KMS-11 (cell line): ENCODE measurements around the gene PARL.

Experiments
- H2AFZ ChIP-seq: fragments of 200-600 bp; sonication (generic); 2 replicates; pipeline ENCODE4 v1.6.1; 2016; ENCODE audit warnings: antibody characterized with exemption, mixed run types, low read depth
- H3K27ac ChIP-seq: fragments of 200-600 bp; sonication (generic); 2 replicates; pipeline ENCODE4 v1.6.1; 2016; ENCODE audit warnings: mild to moderate bottlenecking, mixed run types
- H3K27me3 ChIP-seq: fragments of 200-600 bp; sonication (generic); 2 replicates; pipeline ENCODE4 v1.6.1; 2017; ENCODE audit warnings: mild to moderate bottlenecking, low read depth, mixed run types, moderate library complexity; ENCODE audit not compliant: insufficient read depth
- H3K36me3 ChIP-seq: fragments of 200-600 bp; sonication (generic); 2 replicates; pipeline ENCODE4 v1.6.1; 2017; ENCODE audit warnings: mild to moderate bottlenecking, mixed run types; ENCODE audit not compliant: insufficient read depth
- H3K4me1 ChIP-seq: fragments of 200-600 bp; sonication (generic); 2 replicates; pipeline ENCODE4 v1.6.1; 2016; ENCODE audit warnings: mild to moderate bottlenecking, low read depth, mixed run types; ENCODE audit not compliant: poor library complexity, severe bottlenecking
- H3K4me2 ChIP-seq: fragments of 200-600 bp; sonication (generic); 2 replicates; pipeline ENCODE4 v1.7.0; 2016; ENCODE audit warnings: mild to moderate bottlenecking, mixed run types
- H3K4me3 ChIP-seq: fragments of 200-600 bp; sonication (generic); IDR thresholded peaks from 2 replicates; pipeline ENCODE4 v1.6.1; 2017; ENCODE audit warnings: low read depth, low read length, mixed read lengths; ENCODE audit not compliant: insufficient read depth
- H3K79me2 ChIP-seq: fragments of 200-600 bp; sonication (generic); 2 replicates; pipeline ENCODE4 v1.6.1; 2016; ENCODE audit warnings: low read depth, mixed run types; ENCODE audit not compliant: insufficient read depth
- H3K9ac ChIP-seq: fragments of 200-600 bp; sonication (generic); 2 replicates; pipeline ENCODE4 v1.6.1; 2016; ENCODE audit warnings: mild to moderate bottlenecking, mixed run types
- H4K20me1 ChIP-seq: fragments of 200-600 bp; sonication (generic); 2 replicates; pipeline ENCODE4 v1.6.1; 2016; ENCODE audit warnings: mild to moderate bottlenecking, mixed run types; ENCODE audit not compliant: insufficient read depth
- CTCF ChIP-seq: fragments of 200-600 bp; sonication (generic); conservative IDR thresholded peaks from 2 replicates; pipeline ENCODE4 v1.6.1; 2017; ENCODE audit warnings: low read depth, mild to moderate bottlenecking, antibody characterized with exemption, low read length, moderate library complexity, mixed read lengths

Gene PARL

GRCh38 chr3:183797996-183798395 is 86.7 kb downstream of the PARL start:
- H2AFZ ChIP-seq = no peak overlapping the region
- no peak overlapping the region for H3K9ac ChIP-seq
- H3K4me3 ChIP-seq = no peak overlapping the region
- H3K4me2 ChIP-seq = no peak overlapping the region
- no peaks in the 10 kb centered on the region for H3K27me3 ChIP-seq
- no peak overlapping the region for H3K27ac ChIP-seq
- 0 out of 2 replicates have a peak, but pooled peaks cover 4% of the 10 kb centered on the region for H3K36me3 ChIP-seq
- no peak for TF ChIP-seq CTCF
- H3K79me2 ChIP-seq = no peaks in the 10 kb centered on the region
- no peaks in the 10 kb centered on the region for H3K4me1 ChIP-seq
- H4K20me1 ChIP-seq = no peaks in the 10 kb centered on the region

GRCh38 chr3:183796372-183796771 is 88.3 kb downstream of the PARL start:
- TF ChIP-seq CTCF = no peak
- Histone ChIP-seq H3K9ac (no peak overlapping the region), H2AFZ (no peak overlapping the region), H3K36me3 (0 out of 2 replicates have a peak, but pooled peaks cover 4% of the 10 kb centered on the region), H3K4me3 (no peak overlapping the region), H3K4me1 (no peaks in the 10 kb centered on the region), H4K20me1 (no peaks in the 10 kb centered on the region), H3K79me2 (no peaks in the 10 kb centered on the region), H3K27ac (no peak overlapping the region), H3K4me2 (no peak overlapping the region), H3K27me3 (no peaks in the 10 kb centered on the region)

GRCh38 chr3:183794452-183794851 is 90.2 kb downstream of the PARL start:
- no peak overlapping the region for H3K4me2 ChIP-seq
- no peak for TF ChIP-seq CTCF
- H2AFZ ChIP-seq = no peak overlapping the region
- H4K20me1 ChIP-seq = no peaks in the 10 kb centered on the region
- H3K9ac ChIP-seq = no peak overlapping the region
- no peaks in the 10 kb centered on the region for H3K4me1 ChIP-seq
- no peak overlapping the region for H3K4me3 ChIP-seq
- no peaks in the 10 kb centered on the region for H3K79me2 ChIP-seq
- no peak overlapping the region for H3K27ac ChIP-seq
- H3K36me3 ChIP-seq = 0 out of 2 replicates have a peak, but pooled peaks cover 4% of the 10 kb centered on the region
- H3K27me3 ChIP-seq = no peaks in the 10 kb centered on the region

- TF ChIP-seq CTCF = no peak
- H3K79me2 ChIP-seq = no peaks in the 10 kb centered on the region
- H3K4me2 ChIP-seq = no peak overlapping the region
- H4K20me1 ChIP-seq = no peaks in the 10 kb centered on the region
- H3K27me3 ChIP-seq = no peaks in the 10 kb centered on the region
- H2AFZ ChIP-seq = no peak overlapping the region
- no peak overlapping the region for H3K9ac ChIP-seq
- H3K4me3 ChIP-seq = no peak overlapping the region
- H3K4me1 ChIP-seq = no peaks in the 10 kb centered on the region
- H3K27ac ChIP-seq = no peak overlapping the region
- H3K36me3 ChIP-seq = no peaks in the 10 kb centered on the region
These were observed 91.7 kb downstream of the PARL start for GRCh38 chr3:183792976-183793375.

- Histone ChIP-seq H3K27ac (no peak overlapping the region), H3K9ac (no peak overlapping the region), H3K27me3 (no peaks in the 10 kb centered on the region), H3K4me2 (no peak overlapping the region), H3K79me2 (no peaks in the 10 kb centered on the region), H3K4me1 (no peaks in the 10 kb centered on the region), H3K4me3 (no peak overlapping the region), H2AFZ (no peak overlapping the region), H4K20me1 (no peaks in the 10 kb centered on the region), H3K36me3 (peaks cover 4% of the 10 kb centered on the region; the same call in 1 of the 2 replicates)
- no peak for TF ChIP-seq CTCF
These were observed 94.0 kb downstream of the PARL start for GRCh38 chr3:183790700-183791099.
